Measurements from ENCODE around the gene VWF. TPM values are rescaled to one million over a fixed set of nuclear protein-coding genes. Genes with fewer than 3 reads are reported as not detected.
"Not testable (repeated sequence)": the region's sequence is repeated elsewhere in the genome, so short reads cannot be mapped to it uniquely, and the experiment has no call there.

Gene VWF
- total RNA-seq, 1 donor from 2014 or later, result 238 TPM

- DNase-seq, result no peak
- intact Hi-C loops (cut with DNase I), result no loop called here
- no peak for ATAC-seq (ENCODE audit: poor library complexity)
Measured at GRCh38 chr12:6026998-6027397, 97.5 kb downstream of the VWF start.

GRCh38 chr12:6025703-6026298 is 98.7 kb downstream of the VWF start:
- intact Hi-C loops (cut with DNase I); ATAC-seq (ENCODE audit: poor library complexity): not testable (repeated sequence)

DNA sequence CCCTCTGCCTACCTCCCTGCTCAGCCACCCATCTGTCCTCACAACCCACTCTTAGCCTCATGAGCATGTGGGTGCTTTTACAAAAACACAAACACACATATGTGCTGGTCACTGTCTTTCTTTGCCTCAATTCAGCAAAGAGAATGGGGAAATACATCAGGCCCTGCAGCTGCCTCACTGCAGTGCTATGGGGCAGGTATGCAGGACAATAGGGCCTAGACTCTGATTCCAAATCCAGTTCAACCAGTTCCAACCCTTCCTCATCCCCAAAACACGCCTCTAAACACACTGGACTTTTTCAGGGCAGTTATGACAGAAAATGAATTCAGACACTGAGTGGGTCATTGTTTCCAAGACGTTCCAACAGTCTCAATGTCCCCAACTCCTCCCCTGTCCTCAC is 100.4 kb downstream of the VWF start:
- DNase-seq; ATAC-seq (ENCODE audit: poor library complexity); intact Hi-C loops (cut with DNase I): not testable (repeated sequence)

More at GRCh38 chr12:6025703-6026298, 98.7 kb downstream of the VWF start:
- not testable (repeated sequence) for DNase-seq

- ATAC-seq (ENCODE audit: poor library complexity) (no peak), DNase-seq (no peak)
- intact Hi-C loops (cut with DNase I), result no loop called here
Measured at GRCh38 chr12:6020930-6021329, 103.5 kb downstream of the VWF start.

DNA sequence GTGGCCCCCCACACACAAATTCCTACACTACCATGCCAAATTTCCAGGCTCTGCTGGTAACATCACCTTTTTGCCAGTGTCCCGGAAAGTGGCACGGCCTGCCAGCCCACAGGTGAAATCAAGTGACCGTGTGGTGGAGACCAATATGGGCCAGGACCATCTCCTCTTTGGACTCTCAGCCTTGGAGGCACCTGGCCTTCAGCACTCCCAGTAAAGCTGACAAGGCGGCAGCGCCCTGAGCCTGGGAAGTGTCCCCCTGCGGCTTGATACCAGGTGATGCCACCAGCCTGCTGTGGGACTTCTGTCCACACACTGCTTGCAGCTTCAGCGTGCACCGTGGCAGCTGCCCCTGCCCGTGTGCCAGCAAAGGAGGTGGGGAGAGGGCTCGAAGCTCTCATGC is 104.0 kb downstream of the VWF start:
- intact Hi-C loops (cut with DNase I); DNase-seq; ATAC-seq (ENCODE audit: poor library complexity): not testable (repeated sequence)

- ATAC-seq (ENCODE audit: poor library complexity); DNase-seq; intact Hi-C loops (cut with DNase I): not testable (repeated sequence)
Measured at GRCh38 chr12:6019256-6019655, 105.2 kb downstream of the VWF start.

GRCh38 chr12:6018265-6018664 is 106.2 kb downstream of the VWF start:
- no peak for DNase-seq
- intact Hi-C loops (cut with DNase I), result no loop called here
- ATAC-seq (ENCODE audit: poor library complexity), result no peak

GRCh38 chr12:6016756-6017155 is 107.7 kb downstream of the VWF start:
- DNase-seq, result no peak
- no peak for ATAC-seq (ENCODE audit: poor library complexity)
- intact Hi-C loops (cut with DNase I), result no loop called here

GRCh38 chr12:6016004-6016403 is 108.5 kb downstream of the VWF start:
- intact Hi-C loops (cut with DNase I); DNase-seq; ATAC-seq (ENCODE audit: poor library complexity): not testable (repeated sequence)

GRCh38 chr12:6015271-6015670 is 109.2 kb downstream of the VWF start:
- intact Hi-C loops (cut with DNase I); ATAC-seq (ENCODE audit: poor library complexity); DNase-seq: not testable (repeated sequence)

- intact Hi-C loops (cut with DNase I); DNase-seq; ATAC-seq (ENCODE audit: poor library complexity): not testable (repeated sequence)
Measured at GRCh38 chr12:6010631-6011350, 113.7 kb downstream of the VWF start.

GRCh38 chr12:5997260-5997659 is 127.2 kb downstream of the VWF start:
- DNase-seq (no peak), ATAC-seq (ENCODE audit: poor library complexity) (no peak)
- intact Hi-C loops (cut with DNase I), result no loop called here

DNA sequence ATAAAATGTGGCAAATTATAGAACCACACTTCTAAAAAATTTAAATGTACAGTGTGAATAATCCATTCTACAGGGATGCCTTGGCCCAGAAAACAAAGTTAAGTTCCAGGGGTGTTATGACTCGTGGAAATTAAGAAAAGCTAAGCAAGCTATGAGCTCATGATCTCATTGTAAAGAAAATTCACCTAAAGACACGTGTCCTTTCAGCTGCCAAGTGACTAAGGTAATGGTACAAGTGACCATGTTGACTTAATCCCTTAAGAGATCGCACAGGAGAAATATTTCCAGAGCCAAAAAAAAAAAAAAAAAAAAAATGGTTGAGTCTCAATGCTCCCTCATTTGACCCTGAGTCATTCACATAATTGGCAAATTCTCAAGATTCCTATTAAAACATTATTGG is 128.0 kb downstream of the VWF start:
- ATAC-seq (ENCODE audit: poor library complexity) (no peak), DNase-seq (no peak)
- intact Hi-C loops (cut with DNase I), result no loop called here

DNA sequence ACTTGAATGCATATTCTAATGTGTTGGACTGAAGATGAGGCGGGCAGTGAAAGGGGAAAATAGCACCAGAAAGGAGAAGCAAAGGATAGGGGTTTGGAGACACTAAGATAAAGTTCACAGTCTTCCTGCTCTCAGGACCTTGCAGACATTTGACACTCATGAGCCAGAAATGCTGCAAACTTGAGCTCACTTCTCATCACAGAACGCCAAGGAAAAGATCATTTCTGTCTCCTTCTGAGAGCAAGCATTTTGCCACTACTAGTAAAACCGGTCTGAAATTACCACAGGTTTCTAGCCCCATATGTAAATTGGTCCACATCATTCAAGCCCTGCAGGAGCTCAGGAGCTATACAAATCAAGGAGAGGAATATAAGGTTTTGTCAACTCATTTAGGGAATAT is 134.8 kb downstream of the VWF start:
- DNase-seq (no peak), ATAC-seq (ENCODE audit: poor library complexity) (no peak)
- intact Hi-C loops (cut with DNase I), result loop anchor here (2.0 to 5.0 kb wide), 2 partner anchors 49 to 293 kb away; no protein-coding TSS in a partner anchor

- ATAC-seq (ENCODE audit: poor library complexity) (peak; percentile 95), DNase-seq (peak; percentile 90)
- intact Hi-C loops (cut with DNase I), result loop anchor here (2.0 to 5.0 kb wide), 2 partner anchors 50 to 294 kb away; no protein-coding TSS in a partner anchor
Measured at GRCh38 chr12:5988659-5989116, 135.8 kb downstream of the VWF start.

- ATAC-seq (ENCODE audit: poor library complexity), result no peak
- intact Hi-C loops (cut with DNase I), result loop anchor here (2.0 to 5.0 kb wide), 2 partner anchors 51 to 294 kb away; no protein-coding TSS in a partner anchor
- no peak for DNase-seq
Measured at GRCh38 chr12:5988088-5988487, 136.4 kb downstream of the VWF start.

DNA sequence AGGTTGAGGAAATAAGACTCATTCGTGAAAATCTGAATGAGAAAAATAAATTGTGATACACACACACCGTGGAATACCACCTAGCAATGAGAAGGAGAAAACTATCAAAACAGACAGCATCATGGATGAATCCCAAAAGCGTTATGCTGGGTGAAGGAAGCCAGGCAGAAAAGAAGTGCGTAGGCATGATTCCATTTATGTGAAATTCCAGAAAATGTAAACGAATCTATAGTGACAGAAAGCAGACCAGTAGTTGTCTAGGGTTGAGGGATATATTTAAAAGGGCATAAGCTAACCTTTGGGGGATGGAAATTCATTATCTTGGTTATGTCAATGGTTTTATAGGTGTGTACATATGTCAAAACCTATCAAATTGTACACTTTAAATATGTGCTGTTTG is 136.9 kb downstream of the VWF start:
- intact Hi-C loops (cut with DNase I), result loop anchor here (5.0 kb wide), 1 partner anchor 295 kb away; no protein-coding TSS in a partner anchor
- ATAC-seq (ENCODE audit: poor library complexity) (no peak), DNase-seq (no peak)

DNA sequence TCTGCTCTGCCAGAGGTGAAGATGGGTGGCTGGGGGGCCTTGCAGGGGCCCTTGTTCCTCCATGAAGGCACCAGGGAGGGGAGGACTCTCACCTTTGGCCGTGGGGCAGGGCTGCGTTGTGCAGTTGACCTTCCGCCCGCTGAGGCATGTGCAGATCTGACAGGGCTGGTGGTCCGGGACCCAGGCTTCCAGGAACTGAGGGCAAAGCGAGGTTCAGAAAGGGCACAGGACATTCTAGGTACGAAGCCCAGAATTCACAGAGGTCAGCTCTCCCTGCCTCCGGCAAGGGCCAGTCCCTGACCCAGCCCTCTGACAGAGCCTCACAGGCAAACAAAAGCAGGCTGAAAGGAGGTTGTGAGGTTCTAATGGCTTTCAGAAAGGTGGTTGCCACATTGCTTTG is 139.0 kb downstream of the VWF start:
- ATAC-seq (ENCODE audit: poor library complexity) (no peak), DNase-seq (no peak)
- intact Hi-C loops (cut with DNase I), result loop anchor here (5.0 kb wide), 1 partner anchor 297 kb away; no protein-coding TSS in a partner anchor

GRCh38 chr12:5984873-5985272 is 139.6 kb downstream of the VWF start:
- intact Hi-C loops (cut with DNase I), result loop anchor here (5.0 kb wide), 1 partner anchor 297 kb away; no protein-coding TSS in a partner anchor
- DNase-seq, result no peak
- ATAC-seq (ENCODE audit: poor library complexity), result no peak

GRCh38 chr12:5982106-5982505 is 142.4 kb downstream of the VWF start:
- intact Hi-C loops (cut with DNase I), result no loop called here
- DNase-seq (no peak), ATAC-seq (ENCODE audit: poor library complexity) (no peak)

Measured in Right ventricle myocardium superior (tissue), 1 donor.